C4-2B (cell line): ENCODE results near the gene LRRC42.

Experiments
- CTCF ChIP-seq: fragments of 450-650 bp; conservative IDR thresholded peaks from 2 replicates; pipeline ENCODE4 v1.5.1; 2017; ENCODE audit warnings: mild to moderate bottlenecking
- ZFX ChIP-seq: fragments of 450-650 bp; IDR thresholded peaks from 2 replicates; pipeline ENCODE4 v1.6.1; 2017

- TF ChIP-seq CTCF (no peak), ZFX (no peak)
Measured at GRCh38 chr1:53943090-53943489, 3.1 kb upstream of the LRRC42 start.
